ENCODE results near the gene MS4A10.

GRCh38 chr11:60783141-60783484 is 2.0 kb upstream of the MS4A10 start:
- TF ChIP-seq POLR2A (IDR thresholded peaks at IDR 0.05) (no peak), CTCF (IDR thresholded peaks at IDR 0.05) (no peak)

Measured in body of pancreas (tissue), 4 donors.